Thyroid gland (tissue), 4 donors: ENCODE data around the gene FAM53A.

Experiments used
- CTCF ChIP-seq, 6 experiments: fragments of 200-600 bp in 3 of 6; fragments of 450-650 bp in 3 of 6; sonication (generic) in 3 of 6; IDR thresholded peaks; one replicate each; pipeline ENCODE4 v1.5.1; 2016 to 2019; ENCODE audit warnings: antibody characterized with exemption in 6 of 6, mild to moderate bottlenecking in 2 of 6, inconsistent platforms in 1 of 6, moderate library complexity in 1 of 6
- POLR2A ChIP-seq, 2 donors: fragments of 450-650 bp; IDR thresholded peaks; one replicate each; pipeline ENCODE4 v1.6.1; 2017; ENCODE audit warnings: antibody characterized with exemption in 2 of 2, mild to moderate bottlenecking in 2 of 2, moderate library complexity in 1 of 2

DNA sequence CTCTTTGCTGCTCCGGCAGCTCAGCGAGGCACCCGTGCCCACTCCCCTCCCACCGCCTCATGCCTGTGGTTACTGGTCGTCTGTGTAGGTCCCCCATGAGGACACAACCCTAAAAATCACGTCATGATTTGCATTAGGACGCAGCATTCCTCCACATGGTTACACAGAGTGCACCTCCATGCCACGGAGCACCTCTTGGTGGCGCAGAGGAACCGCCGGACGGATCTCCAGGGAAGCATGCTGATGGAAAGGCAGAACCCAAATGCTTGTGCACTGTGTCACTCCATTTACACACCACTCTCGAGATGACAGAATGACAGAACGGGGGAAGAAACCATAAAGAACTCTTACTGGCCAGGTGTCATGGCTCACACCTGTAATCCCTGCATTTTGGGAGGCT lies 22.4 kb downstream of the FAM53A start:
- TF ChIP-seq CTCF (IDR thresholded peaks at IDR 0.05) (no peak), POLR2A (IDR thresholded peaks at IDR 0.05) (no peak)
